Choroid plexus epithelial cell (primary cell): ENCODE results near the gene COL4A2.

Experiments used
- DNase-seq: peaks from one replicate; pipeline ENCODE4 v3.0.0-alpha.2; 2010; ENCODE audit warnings: low read depth
- H3K4me3 ChIP-seq: 2 replicates; pipeline ENCODE4 v1.5.1; 2011; ENCODE audit warnings: low read depth, mild to moderate bottlenecking, control low read depth, low read length, moderate library complexity
- TF ChIP-seq, protein P1 (sequence below): conservative IDR thresholded peaks from 2 replicates; pipeline ENCODE4 v1.5.1; 2011; ENCODE audit warnings: low read depth, mild to moderate bottlenecking, control low read depth, inconsistent platforms, low read length, moderate library complexity

Gene COL4A2

DNA sequence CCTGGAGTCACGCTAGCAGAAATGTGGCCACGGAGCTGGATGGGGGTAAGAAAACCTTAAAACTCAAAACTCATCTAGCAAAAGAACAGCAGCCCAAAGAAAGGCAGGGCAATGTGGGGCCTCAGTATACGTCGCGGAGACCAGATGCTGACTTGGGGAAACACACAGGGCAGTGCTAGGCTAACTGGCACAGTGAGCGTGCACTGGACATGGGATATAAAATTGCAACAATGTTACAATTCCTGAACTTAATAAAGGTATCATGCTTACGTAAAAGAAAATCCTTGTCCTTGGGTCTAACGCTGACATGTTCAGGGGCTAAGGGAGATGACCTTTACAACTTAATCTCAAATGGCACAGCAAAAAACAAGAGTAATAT is 40.7 kb upstream of the COL4A2 start:
- DNase-seq, result no peak
- TF ChIP-seq, protein P1, sequence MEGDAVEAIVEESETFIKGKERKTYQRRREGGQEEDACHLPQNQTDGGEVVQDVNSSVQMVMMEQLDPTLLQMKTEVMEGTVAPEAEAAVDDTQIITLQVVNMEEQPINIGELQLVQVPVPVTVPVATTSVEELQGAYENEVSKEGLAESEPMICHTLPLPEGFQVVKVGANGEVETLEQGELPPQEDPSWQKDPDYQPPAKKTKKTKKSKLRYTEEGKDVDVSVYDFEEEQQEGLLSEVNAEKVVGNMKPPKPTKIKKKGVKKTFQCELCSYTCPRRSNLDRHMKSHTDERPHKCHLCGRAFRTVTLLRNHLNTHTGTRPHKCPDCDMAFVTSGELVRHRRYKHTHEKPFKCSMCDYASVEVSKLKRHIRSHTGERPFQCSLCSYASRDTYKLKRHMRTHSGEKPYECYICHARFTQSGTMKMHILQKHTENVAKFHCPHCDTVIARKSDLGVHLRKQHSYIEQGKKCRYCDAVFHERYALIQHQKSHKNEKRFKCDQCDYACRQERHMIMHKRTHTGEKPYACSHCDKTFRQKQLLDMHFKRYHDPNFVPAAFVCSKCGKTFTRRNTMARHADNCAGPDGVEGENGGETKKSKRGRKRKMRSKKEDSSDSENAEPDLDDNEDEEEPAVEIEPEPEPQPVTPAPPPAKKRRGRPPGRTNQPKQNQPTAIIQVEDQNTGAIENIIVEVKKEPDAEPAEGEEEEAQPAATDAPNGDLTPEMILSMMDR, result no peak
- H3K4me3 ChIP-seq, result no peak overlapping the region

DNA sequence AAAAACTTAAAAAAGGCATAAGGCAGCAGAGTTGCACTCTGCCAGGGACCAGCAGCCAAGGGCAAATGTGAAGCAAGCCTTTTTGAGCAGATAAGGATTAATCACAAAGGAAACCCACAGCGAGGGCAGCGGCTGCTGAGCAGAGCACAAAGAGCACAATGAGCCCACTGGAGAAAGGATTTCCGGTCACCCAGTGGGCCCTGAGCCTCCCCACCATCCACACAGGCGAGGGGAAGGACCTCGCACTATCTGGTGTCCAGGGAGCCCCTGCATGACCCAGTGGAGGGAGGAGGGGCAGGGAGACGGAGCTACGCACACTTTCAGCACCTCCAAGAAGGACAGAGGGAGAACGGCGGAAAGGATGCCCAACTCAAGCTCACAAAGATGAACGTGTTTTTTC is 40.1 kb upstream of the COL4A2 start:
- DNase-seq, result no peak
- TF ChIP-seq, protein P1, result no peak
- no peak overlapping the region for H3K4me3 ChIP-seq

DNA sequence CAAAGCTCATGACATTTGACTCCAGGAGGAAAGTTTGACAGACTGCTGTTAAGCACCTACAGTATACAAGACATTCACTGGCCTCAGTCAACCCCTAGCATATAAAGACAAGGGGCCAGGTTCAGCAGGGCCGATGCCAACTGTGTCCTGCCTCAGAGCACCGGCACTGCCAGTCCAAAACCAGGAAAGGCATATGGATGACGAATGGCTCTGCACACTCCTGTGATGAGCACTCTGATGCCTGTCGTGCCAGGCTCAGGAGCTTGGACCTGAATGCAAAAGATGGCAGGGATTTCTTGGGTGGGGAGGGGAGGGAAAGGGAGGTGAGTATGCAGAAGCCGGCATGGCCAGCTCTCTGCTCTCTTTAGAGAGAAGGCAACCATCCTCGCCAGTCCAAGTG is 39.0 kb upstream of the COL4A2 start:
- H3K4me3 ChIP-seq, result no peak overlapping the region
- TF ChIP-seq, protein P1, result no peak
- no peak for DNase-seq

DNA sequence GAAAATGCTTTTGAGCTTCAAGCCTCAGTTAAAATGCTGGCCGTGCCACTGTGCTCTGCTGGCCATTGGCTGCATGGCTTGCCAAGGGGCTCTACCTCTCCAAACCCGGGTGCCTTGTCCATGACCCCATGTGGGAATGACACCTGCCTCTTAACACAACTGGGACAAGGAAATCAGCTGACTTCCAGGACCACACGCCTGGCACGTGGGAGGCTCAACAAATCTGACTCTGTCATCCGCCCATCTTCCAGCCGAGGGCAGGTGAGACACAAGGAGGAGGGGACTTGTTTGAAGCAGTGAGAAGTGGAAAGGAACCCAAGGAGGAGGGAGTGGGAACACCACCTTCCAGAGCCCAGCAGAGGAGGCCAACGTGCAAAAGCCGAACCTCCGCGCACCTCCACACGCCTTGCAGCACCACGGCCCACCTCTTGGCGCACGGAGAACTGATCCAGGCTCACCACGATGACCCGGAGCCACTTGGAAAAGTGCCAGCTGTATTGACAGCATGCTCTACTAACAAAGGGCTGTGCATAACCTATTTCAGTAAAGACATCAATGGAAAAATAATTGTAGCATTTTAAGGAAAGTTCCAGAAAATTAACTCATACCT is 38.4 kb upstream of the COL4A2 start:
- TF ChIP-seq, protein P1, result no peak
- H3K4me3 ChIP-seq, result no peak overlapping the region
- no peak for DNase-seq

DNA sequence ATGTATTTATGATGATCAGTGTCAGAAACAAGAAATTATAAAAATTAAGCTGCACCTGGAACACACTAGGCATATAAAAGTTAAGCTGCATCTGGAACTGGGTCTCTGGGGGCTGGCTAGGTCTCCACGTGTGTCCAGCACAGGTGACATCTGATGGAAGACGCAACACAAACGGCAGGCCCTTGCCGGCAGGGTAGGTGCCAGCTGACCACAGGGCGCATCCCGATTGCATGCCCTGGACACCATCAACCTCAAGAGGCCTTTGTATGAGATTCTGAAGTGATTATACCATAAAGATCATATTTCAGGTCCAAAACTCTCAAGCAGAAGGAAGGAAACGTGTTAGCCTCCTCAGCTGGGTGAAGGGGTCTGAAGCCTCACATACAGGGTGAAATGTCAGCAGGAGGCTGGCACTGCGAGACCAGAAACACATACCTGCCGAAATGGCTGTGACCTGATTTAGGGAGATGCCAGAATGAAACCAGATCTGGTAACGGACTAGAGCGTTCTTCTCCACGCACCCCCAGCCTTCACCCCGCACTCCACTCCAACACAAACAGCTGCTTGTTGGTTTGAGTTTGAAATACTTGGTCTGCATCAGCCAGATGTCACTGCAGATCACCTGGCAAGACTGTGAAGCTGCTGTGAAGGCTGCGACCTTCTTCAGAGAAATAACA is 37.4 kb upstream of the COL4A2 start:
- H3K4me3 ChIP-seq, result no peak overlapping the region
- DNase-seq, result no peak
- TF ChIP-seq, protein P1, result no peak

DNA sequence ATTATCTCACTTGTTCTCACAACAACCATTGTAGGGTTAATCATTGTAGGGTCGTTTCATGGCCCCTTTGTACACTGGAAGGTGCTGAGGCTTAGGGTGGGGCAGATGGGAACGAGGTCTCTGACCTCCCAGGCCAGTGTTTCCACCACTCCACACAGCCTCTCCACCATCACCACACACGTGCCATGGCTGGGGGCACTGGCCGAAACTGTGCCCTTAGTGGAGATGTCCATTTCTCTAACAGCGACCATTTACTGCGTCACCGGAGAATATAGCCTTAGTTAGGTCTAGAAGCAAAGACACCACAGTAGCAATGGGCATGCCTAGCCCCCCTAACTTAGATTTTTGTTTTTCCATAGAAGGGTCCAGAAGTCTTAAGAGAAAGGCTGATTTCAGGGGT is 36.6 kb upstream of the COL4A2 start:
- TF ChIP-seq, protein P1, result no peak
- H3K4me3 ChIP-seq, result no peak overlapping the region
- DNase-seq, result no peak

DNA sequence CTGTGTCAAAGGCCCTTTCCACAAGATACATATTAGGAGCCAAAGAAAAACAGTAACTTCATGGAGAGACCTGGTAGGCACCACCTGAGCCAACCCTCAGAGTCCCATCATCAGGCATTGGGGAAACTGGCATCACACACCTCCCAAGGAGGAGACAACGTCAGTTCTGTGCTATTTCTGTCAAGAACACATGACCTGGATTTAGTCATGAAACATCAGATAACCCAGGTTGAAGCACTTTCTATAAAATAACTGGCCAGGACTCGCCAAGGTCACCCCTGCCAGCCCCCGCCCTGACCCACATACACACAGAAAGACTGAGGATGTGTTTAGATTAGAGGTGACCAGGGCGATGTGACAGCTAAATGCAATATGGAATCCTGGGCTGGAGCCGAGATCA is 35.8 kb upstream of the COL4A2 start:
- DNase-seq, result no peak
- H3K4me3 ChIP-seq, result no peak overlapping the region
- TF ChIP-seq, protein P1, result no peak
